NOMO-1 treated with dmso at 0.1 percent for 144 hours (cell line): ENCODE results near the gene ELP4.
"Not testable (repeated sequence)": the region's sequence is repeated elsewhere in the genome, so short reads cannot be mapped to it uniquely, and the experiment has no call there.

ENCODE experiments used
- DNase-seq: peaks from one replicate; lab custom pipeline; 2025; ENCODE audit not compliant: unreplicated experiment; lab: John Stamatoyannopoulos, UW

Gene ELP4

DNA sequence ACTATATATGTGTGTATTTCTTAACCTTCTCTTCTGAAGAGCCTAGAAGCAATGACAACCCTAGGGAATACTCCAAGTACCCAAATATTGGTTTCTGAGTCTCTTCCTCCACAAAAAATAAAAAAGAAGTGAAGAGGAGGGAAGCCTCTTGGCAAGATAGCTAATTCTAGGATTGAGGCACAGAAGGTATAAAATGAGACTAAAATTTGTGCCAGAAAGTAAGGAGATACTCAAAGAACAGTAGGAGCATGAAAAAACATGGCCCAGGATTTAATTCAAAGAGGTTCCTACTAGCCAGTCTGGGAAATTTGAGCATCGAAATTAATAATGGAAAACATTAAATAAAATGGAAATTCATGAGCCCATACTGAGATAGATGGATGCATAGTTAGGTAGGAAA is 189.5 kb downstream of the ELP4 start:
- no peak for DNase-seq

DNA sequence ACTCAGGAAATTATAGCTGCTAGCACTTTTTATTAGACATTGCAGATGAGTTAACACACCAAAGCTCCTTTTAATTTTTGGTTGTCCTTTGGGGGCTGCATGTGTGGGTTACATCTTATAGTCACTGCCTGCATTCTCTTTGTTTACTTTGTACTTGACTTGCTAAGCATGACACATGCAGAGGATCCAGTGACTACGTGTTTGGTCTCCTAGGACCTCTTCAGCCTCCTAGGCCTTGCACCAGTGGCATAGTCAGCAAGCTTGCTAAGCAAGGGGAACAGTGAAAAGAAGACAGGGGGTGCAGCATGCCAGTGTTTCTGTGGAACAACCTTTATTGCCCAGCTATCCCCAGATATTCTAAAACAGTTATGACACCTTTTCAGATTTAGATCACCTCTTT is 193.4 kb downstream of the ELP4 start:
- no peak for DNase-seq

DNA sequence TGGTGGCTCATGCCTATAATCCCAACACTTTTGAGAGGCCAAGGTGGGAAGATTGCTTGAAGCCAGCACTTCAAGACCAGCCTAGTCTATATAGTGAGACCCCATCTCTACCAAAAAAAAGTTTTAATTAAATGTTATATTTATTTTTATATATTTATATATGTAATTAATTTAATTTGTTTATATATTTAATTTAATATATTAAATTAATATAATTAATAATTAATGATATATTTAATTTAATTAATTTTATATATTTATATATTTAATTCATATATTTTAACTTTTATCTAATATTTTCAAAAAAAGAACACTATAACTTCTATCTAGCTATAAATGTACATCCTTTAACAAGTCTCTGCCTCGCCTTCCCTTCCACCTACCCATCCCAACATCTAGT is 196.8 kb downstream of the ELP4 start:
- no peak for DNase-seq

DNA sequence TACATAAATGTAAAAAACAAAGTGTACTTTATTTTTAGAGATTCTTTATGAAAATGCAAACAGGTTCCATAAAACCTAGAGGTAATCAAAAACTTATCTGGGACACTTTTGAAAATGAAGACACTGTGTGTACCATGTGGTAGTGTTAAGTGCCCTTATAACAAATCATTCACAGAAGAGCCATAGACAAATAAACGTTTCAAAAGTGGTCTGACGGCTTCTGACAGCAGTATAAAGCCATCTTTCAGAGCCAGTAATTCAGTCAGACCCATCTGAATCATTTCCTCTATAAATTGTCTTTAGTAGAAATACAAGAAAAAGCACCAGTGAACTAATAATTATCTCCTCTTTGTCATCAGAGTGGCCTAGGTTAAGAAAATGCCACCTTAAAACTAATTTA is 201.6 kb downstream of the ELP4 start:
- DNase-seq, result no peak

DNA sequence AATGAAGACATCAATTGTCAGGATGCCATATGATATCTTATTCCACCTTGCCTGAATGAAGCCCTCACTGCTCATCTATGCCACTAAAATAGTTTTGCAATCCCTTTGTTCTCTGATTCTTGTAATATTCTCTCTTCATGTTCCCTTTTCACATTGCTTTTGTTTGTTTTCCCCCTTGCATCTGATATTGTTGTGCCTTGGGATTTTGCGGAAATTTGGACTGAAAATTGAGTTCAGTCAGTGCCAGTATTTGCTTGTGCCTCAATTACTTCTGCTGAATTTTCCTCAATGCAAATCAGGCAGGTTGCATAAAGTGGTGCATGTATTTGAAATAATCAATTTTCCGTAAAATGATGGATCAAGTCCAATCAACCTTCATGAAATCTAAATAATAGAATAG is 203.3 kb downstream of the ELP4 start:
- DNase-seq, result no peak

DNA sequence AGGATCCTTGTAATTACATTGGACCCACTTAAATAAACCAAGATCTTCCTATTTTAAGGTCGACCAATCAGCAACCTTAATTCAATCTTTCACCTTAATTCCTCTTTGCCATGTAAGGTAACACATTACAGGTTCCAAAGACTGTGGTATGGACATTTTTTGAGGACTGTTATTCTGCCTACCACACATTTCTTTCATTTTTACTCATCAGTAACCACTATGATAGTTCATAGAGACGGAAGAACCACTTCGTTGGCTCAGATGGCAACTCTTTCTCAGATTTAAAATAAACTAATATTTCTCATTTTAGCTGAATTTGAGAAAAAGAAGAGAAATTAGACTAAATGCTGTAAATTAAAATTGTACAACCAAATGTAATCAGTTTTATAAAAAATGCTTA is 205.3 kb downstream of the ELP4 start:
- no peak for DNase-seq

DNA sequence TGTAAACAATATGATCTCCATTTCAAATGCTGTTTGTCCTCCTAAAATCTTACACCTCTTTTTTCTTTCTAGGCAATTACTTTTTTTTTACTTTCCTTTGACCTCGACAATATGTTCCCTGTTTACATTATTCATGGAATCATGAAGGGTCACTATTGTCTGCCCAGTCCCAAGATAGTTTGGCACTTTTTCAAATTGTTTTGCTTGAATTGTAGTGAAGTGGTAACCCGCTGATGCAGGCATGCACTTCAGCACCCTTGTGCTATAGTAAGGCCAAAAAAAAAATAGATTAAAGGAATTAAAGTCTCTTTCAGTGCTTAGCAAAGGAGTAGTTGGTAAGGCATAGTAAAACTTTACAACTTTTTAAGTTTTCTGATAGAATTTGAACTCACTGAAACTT is 210.7 kb downstream of the ELP4 start:
- no peak for DNase-seq

DNA sequence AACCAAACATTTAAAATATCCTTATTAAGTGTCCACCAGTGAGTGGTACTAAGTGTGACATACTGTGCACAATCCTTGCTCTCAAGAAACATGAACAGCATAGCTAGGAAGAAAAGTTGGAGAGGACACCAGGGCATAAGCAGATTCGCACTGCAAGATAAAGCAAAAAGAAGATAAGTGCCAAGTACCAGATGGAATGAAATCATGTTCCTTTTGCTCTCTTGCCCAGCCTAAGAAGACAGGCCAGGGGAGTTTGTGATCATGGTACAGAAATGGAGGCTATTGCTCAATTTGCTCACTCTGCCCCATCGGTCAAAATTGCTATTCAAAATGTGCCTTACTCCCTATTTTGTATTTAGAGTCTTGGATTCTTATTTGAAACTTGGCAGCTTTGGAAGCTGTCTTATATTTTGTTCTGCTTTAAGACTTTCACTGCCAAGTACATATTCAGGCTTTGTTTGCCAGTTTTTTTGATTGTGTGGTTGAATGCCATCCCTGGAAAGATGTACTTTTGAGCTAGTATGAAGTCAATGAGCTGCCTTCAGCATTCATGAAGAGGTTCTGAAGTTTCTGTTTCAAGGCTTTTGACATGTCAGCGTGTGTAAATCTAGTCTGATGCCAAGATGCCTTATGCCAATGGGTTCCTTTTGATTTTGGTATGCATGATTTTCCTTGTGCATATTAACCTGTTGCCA is 211.3 kb downstream of the ELP4 start:
- no peak for DNase-seq

DNA sequence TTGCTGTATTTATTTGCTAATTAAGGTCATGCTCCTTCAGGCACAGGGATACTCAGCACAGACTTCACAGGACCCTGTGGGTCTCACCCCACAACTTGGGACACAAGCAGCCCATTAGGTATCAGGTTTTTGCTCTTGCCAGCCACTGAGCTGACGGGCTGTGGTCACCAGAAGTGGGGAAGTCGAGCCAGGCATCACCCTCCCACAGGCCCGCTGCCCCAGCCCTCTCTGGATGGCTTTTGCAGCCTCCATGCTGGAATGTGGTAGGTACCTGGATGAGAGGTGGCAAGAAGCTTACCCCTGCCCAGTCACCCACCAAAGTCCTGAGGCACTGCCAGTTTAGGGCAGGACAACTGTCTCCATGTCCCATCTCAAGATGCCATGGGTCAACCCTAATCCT is 213.2 kb downstream of the ELP4 start:
- no peak for DNase-seq

DNA sequence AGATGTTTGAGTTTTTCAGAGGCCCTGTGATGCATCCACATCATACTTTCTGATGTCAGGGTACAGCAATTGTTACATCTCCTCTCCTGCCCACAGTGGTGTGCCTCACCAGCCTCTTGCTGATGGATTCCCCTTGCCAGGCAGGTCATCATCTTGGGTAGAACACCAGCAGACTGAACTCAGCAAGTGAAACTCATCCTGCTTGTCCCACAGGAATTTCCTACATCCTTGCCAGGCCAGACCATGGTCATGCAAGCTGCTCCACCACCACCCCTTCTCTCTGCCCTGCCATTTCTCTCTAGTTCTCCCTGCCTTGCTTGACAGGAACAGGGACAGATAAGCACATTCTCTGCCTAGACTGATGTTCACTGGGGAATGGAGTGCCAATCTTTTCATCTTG is 215.6 kb downstream of the ELP4 start:
- no peak for DNase-seq

DNA sequence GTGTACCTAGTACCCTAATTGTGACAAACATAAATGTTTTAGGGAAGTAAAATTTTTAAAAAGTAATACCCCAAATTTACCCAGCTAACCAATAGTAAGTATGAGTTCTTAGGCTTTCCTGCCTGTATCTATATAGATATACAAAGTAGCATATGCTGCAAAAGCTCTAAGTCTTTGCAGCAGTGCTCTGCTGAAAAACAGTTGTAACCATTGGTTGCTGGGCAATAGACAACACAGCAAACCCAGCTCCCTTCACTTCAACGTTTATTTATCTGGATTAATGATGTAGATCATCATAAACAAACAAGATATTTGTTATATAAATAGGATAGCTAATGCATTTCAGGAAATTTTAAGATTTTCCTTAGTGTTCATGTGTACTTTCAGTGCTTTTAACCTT is 218.9 kb downstream of the ELP4 start:
- no peak for DNase-seq

DNA sequence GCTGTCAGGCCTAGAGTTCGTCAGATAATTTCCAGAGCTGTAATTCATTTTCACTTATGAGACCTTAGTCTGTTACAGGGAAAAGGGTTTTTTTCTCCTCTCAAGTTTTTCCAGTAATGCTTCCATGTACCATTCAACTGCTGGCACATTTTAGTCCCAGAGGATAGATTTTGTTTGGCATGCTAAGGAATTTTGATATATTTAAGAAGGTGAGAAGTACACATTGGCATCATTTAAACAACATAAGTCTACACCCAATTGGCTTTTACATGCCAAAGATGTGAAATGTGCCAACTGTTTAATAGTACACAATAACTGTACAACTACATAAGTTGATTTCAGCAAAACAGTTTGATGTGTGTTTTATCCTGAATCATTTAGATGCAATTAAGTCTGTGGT is 230.6 kb downstream of the ELP4 start:
- DNase-seq, result no peak

DNA sequence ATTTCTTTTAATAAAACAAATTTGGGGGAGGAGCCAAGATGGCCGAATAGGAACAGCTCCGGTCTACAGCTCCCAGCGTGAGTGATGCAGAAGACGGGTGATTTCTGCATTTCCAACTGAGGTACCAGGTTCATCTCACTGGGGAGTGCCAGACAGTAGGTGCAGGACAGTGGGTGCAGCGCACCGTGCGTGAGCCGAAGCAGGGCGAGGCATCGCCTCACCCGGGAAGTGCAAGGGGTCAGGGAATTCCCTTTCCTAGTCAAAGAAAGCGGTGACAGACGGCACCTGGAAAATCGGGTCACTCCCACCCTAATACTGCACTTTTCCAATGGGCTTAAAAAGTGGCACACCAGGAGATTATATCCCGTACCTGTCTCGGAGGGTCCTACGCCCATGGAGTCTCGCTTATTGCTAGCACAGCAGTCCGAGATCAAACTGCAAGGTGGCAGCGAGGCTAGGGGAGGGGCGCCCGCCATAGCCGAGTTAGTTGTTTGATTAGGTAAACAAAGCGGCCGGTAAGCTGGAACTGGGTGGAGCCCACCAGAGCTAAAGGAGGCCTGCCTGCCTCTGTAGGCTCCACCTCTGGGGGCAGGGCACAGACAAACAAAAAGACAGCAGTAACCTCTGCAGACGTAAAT is 231.3 kb downstream of the ELP4 start:
- not testable (repeated sequence) for DNase-seq

DNA sequence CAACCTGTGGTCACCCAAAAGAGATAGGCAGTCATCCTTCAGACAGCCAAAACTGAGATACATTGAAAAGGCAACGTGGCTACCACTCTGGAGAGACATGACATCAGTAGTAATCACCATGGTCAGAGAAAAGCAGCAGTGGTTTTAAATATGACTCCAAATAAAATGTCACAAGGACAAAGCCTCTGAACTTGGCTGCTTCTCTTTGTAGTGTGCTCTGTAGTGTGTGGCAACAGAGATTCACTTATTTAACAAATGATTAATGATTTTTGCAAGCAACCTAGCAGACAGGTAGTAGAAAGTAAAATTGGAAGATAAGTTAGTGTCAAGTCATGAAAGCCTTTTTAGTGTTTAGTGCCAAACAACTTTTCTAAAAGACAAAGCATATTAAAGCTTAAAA is 238.0 kb downstream of the ELP4 start:
- no peak for DNase-seq

DNA sequence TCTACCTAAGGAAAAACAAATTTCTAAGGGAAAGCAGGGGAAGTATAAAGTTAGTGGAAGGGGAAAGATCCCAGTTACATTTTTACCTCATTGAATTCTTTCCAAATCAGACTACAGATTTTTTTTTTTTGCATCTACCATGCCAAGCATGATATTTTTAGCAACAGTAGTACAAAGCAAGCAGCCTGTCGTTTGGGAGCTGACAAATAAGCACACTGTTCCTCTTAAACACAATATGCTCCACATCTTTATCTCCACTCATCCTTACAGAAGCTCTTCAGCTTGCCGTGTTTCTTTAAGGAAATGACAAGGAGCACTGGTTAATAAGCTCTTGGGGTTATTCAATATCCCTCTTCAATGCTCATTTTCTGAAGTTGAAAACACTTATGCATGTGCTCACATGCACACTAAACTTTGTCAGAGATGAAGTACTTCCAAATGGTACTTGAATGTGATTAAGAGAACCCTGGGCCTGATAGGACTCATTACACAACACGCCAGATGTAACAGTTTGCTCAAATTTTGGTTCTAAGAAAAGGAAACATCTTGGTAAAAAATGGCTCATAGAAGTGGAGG is 247.8 kb downstream of the ELP4 start:
- DNase-seq, result no peak

DNA sequence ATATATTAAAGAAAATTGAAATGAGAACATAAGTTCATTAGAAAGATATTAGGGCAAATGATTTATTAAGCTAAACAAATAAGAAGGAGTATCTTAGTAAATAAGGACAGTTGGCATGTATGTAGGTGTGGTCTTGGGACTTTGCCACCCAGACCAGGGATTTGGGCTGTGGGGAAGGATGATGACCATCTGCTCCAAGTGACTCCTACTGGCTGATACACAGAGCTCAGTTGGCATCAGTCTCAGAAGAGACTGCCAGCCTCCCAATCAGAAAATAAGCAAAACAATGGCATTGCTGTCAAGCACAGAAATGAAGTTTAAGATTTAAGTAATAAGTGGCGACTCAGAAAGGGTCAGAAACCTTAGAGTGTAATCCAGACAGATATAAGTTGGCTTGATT is 252.1 kb downstream of the ELP4 start:
- no peak for DNase-seq

DNA sequence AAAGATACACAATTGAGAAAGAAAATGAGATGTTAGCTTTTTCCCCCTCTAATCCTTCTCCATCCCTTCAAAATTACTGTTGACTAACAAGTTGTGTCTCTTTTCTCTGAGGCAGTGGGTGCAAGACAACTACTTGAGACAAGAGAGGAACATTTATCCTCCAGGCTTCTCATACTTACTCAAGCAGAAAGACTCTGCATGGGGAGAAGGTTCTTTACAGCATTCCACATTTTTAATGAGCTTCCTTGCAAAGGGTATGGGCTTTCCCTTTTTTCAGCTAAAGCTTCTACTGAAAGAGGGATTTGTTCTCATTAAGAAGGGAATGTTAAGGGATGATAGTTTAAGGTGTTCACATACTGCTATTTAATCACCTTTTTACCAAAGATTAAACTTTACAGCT is 253.7 kb downstream of the ELP4 start:
- DNase-seq, result no peak

DNA sequence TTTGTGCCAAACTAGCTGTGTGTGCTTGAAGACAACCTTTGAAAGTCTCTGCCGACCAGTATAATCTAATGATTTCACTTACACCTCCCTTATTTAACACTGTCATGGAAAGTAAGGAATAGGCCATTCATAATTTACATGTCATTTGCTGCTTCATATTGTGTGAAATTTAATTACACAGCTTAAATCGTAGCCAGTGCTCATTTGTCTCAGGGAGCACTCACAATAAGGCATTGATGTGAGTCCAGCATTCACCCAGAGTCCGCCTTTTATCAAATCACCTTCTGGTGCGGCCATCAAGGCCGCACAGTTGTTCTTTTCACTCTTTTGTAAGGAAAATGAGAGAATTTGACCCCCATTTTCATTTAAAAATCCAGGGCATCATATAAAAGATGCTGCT is 254.7 kb downstream of the ELP4 start:
- no peak for DNase-seq

DNA sequence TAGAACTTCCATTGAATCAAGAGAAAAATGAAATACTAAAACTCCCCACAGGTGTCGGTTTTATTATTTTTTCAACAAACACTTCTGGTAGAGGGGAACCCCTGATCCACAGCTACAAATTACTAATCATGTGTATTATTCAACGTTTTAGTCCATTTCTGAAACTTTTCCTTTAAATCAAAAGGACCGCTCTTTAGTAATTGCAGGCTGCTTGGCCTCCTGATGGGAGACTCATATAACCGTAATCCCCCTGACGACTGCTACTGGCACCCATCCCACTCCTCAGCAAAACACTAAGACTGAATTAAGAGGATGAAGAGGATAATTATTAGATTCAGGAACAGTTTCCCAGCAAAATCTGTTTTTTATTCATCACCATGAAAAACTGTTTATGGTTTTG is 255.2 kb downstream of the ELP4 start:
- DNase-seq, result no peak

DNA sequence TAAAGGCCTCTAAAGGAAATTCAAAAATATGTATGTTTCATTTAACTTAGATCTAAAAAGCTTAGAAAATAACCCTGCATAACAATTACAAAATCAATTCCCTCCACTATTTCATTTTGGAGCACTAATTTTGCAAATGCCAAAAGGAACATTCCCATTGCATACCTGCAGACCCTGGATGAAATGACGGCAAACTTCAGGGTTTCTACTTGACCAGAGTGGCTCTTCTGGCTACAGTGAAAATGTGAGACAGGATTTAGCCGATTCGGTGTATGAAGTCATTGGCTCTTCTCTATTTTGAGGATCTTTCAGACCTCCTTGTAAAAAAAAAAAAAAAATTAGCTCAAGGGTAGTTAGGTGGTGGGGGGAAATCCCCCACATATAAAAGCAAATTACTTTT is 257.5 kb downstream of the ELP4 start:
- no peak for DNase-seq

DNA sequence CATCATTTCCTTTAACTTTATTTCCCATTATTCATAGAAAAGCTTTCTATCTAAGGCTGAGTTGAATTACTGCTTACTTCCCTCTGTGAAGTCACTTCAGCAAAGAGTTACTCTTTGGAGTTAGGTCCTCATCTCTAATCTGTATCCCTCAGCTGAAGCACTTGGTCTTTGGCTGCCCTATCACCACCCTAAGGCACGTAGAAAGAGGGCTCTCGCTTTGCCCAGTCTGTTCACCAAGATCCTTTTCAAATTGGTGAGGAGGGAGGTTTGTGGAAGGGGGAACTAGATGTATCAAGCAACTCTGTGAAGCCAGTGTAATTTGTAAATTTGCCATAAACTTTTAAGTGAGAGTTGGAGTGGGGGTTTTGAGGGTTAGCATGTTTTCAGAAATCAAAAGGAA is 258.1 kb downstream of the ELP4 start:
- DNase-seq, result no peak

DNA sequence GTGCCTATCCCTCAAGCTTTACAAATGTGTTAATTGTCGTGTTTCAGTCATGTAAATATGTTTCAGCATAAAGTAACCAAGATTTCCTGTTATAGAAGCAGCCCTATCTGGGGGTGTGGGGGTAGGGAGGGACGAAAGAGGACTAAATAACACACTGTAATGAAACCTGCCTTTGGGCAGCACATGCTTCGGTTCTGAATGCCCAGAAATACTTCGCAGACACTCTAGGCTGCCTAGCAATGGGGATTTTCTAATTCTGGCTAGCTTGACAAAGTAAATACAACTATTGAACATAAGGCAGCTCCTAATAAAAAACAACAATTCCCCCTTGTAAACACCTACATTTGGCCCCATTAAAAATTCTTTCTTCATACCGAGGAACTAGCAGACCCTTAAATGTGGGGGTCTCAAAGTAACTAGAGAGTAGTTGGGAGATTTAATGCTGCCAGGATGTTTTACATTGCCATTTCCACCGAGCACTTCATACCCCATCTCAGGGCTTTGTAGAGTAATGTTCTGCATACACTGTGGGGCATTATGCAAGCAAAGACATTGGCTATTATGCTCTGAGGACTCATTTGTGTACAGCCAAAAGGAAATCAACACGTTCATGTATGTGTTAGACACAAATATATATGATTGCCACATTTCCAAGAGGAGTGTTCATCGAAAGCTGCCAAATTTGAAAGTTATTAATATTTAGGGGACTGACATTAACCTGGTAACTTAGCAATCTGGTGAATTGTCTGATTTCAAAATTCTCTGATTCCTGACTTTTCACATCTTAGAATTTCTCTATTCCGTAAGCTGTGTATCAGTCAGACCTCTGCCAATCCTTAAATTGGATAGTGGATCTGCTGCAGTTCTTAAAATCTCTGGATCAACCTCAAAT is 259.4 kb downstream of the ELP4 start:
- no peak for DNase-seq
